Panc1 (cell line): ENCODE results near the gene PANX3.

ENCODE experiments used
- CTCF ChIP-seq: fragments of 450-650 bp; IDR thresholded peaks from 2 replicates; pipeline ENCODE4 v1.5.1; 2017; ENCODE audit warnings: mild to moderate bottlenecking
- REST ChIP-seq, 2 experiments: IDR thresholded peaks; 2 replicates each; pipeline ENCODE4 v1.6.1; 2011 to 2012; ENCODE audit warnings: low read depth in 2 of 2, control low read depth in 1 of 2, low read length in 1 of 2, mild to moderate bottlenecking in 1 of 2, moderate library complexity in 1 of 2; ENCODE audit not compliant: insufficient read depth in 1 of 2

- no peak for TF ChIP-seq CTCF
- no peak for TF ChIP-seq REST (IDR thresholded peaks at IDR 0.05; ENCODE audit: insufficient read depth in 1 of 2, low read depth in 2 of 2, low read length in 1 of 2)
Observed at GRCh38 chr11:124600621-124601320, 10.5 kb upstream of the PANX3 start.
